Measurements from ENCODE around the gene FUT2.

DNA sequence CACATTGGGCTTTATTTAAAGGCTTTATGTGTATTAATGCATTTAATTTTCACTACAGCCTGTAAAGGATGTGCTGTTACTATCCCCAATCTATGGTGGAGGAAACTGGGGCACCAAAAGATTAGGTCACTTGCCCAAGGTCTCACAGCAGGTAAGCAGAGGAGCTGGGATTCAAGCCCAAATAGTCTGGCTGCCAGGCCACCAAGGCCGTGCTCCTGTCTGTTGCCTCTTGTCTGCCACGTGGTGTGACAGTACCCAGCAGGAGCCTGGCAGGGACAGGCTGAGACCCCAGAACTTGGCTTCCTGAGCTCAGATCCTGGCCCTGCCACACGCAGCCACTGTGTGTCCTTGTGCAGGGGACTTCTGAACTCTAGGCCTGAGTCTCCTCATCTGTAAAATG, 27.4 kb upstream of the FUT2 start:
- TF ChIP-seq, protein P1, sequence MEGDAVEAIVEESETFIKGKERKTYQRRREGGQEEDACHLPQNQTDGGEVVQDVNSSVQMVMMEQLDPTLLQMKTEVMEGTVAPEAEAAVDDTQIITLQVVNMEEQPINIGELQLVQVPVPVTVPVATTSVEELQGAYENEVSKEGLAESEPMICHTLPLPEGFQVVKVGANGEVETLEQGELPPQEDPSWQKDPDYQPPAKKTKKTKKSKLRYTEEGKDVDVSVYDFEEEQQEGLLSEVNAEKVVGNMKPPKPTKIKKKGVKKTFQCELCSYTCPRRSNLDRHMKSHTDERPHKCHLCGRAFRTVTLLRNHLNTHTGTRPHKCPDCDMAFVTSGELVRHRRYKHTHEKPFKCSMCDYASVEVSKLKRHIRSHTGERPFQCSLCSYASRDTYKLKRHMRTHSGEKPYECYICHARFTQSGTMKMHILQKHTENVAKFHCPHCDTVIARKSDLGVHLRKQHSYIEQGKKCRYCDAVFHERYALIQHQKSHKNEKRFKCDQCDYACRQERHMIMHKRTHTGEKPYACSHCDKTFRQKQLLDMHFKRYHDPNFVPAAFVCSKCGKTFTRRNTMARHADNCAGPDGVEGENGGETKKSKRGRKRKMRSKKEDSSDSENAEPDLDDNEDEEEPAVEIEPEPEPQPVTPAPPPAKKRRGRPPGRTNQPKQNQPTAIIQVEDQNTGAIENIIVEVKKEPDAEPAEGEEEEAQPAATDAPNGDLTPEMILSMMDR (IDR thresholded peaks at IDR 0.05; ENCODE audit: poor library complexity): no peak
- TF ChIP-seq EZH2 (IDR thresholded peaks at IDR 0.05; ENCODE audit: borderline replicate concordance): no peak
